H7 (cell line): ENCODE results near the gene PDK2. TPM values are rescaled to one million over a fixed set of nuclear protein-coding genes. Genes with fewer than 3 reads are reported as not detected.

Source experiments
- DNase-seq: peaks from one replicate; pipeline ENCODE4 v3.0.0; 2012
- H3K27me3 ChIP-seq: 2 replicates; pipeline ENCODE4 v1.6.0; 2011; ENCODE audit warnings: mild to moderate bottlenecking, low read length; ENCODE audit not compliant: control insufficient read depth, insufficient read depth
- H3K36me3 ChIP-seq: replicated peaks from 2 replicates; pipeline ENCODE4 v1.5.1; 2011; ENCODE audit warnings: low read length; ENCODE audit not compliant: control insufficient read depth, insufficient read depth
- H3K4me3 ChIP-seq: 2 replicates; pipeline ENCODE4 v1.5.1; 2011; ENCODE audit warnings: low read depth, mild to moderate bottlenecking, control low read depth, low read length, moderate library complexity; ENCODE audit not compliant: insufficient read depth
- total RNA-seq: library from RNA; depleted of rRNA; stranded (reverse); fragments of >200 nt; shearing (Covaris generic); gene quantifications from 2 replicates; pipeline ENCODE4 v1.2.3, GENCODE V29; 2014

The PDK2 gene
- total RNA-seq, 1 experiment from 2014 or later = 14.2 TPM

DNA sequence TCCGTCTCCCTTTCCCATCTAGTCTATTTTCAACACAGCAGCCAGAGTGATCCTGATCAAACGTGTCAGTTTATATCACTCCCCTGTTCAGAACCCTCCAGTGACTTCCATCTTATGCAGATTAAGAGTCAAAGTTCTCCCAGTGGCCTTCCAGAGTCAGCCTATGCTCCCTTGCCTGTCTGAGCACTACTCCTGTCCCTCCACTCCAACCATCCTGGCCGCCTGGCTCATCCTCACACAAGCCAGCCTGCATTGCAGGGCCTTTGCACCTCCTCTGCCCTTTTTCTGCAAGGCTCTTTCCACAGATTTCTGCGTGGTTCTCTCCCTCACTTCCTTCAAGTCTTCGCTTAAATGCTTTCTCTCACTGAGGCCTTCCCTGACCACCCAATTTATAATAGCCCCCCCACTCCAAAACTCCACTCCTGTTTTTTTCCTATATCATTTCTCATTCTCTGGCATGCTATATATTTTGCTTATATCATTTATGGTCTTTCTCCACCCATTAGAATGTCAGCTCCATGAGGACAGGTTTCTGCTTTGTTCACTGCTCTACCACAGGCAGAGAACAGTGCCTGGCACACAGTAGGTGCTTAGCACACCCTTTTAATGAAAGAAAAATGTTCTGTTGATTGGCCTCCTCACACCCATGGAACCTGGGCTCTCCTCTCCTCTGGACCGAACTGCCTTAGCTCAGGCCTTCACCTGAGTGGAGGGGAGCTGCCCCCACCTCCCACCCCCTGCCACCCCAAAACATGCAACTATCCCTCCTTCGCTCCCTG, 25.5 kb downstream of the PDK2 start:
- no peak overlapping the region for H3K4me3 ChIP-seq
- peaks cover 20% of the 10 kb centered on the region for H3K27me3 ChIP-seq
- no peaks in the 10 kb centered on the region for H3K36me3 ChIP-seq
- DNase-seq = no peak

DNA sequence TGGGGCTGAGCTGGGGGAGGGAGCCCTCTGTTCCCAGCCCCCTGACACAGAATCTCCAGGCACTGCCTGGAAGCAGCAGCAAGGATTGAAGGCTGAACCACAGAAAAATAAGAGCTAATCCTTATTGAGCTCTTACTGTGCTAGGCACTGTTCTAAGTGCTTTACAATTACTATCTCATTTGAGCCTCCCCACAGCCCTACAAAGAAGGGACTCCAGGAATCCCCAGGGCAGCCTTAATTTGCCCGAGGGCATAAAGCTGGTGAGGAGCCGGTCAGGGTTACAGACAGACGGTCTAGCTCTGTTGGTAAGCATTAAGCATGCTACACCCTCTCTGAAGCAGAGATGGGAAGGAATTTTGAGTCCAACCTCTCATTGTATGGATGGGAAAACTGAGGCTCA, 27.8 kb downstream of the PDK2 start:
- no peak overlapping the region for H3K4me3 ChIP-seq
- DNase-seq = no peak
- no peaks in the 10 kb centered on the region for H3K36me3 ChIP-seq
- peaks cover 10% of the 10 kb centered on the region for H3K27me3 ChIP-seq

DNA sequence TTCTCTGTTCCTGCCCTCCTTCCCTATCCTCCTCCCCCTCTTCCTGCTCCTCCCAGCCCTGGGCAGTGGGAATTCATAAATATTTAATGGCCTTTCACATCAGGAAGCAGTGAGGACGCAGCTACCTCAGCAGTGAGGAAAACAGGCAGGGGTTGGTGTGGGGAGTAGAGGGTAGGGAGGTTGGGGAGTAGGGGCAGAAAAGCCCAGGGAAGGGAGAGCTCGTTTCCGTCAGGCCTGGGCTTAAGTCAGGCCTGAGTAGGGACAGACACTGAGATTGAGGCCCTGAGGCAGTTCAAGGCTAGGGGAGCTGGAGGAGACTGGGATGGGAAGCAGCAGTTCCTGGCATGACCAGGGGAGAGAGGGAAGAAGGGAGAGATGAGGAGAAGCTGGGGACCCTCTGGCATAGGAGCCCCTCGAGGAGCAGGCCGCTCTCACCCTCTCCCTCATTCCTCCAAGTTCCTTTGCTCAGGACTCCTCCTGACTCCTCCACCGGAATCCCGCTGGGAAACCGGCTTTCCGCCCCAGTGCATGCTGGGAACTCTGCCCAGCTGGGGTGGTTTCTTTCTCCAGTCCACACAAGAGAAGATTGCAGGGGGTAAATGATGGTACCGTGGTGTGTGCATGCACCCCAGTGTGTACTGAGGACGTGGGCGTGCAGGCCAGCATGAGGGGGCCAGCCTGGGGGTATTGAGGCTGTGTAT, 28.6 kb downstream of the PDK2 start:
- H3K36me3 ChIP-seq = no peaks in the 10 kb centered on the region
- peak; percentile 75 for DNase-seq

DNA sequence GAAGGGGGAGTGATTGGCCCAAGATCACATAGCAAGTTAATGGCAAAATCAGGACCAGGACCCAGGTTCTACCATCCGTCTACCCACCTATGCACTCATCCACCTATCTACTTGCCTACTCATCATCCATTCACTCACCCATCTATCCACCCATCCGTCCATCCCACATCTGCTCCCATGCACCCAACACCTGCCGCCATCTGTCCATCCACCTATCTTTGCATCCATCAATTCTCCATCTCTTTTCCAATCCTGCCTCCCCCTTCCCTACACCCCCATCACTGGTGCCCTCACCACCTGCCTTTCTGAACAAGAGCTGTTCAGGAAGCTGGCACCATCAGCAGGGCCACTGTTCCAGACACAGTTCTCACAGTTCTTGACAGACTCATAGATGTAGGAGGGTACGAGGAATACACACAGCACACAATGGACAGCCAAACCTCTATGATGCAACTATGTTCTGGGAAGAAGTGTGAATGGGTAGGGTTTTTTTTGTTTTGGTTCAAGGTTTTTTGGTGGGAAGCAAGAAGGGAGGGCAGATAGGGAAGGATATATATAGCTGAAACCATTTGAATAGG, 30.4 kb downstream of the PDK2 start:
- H3K4me3 ChIP-seq = no peak overlapping the region
- no peaks in the 10 kb centered on the region for H3K36me3 ChIP-seq
- peaks cover 2% of the 10 kb centered on the region; the same call in 1 of the 2 replicates for H3K27me3 ChIP-seq
- no peak for DNase-seq

More for the DNA sequence above, 28.6 kb downstream of the PDK2 start:
- Histone ChIP-seq H3K4me3 (no peak overlapping the region), H3K27me3 (peaks cover 7% of the 10 kb centered on the region)

DNA sequence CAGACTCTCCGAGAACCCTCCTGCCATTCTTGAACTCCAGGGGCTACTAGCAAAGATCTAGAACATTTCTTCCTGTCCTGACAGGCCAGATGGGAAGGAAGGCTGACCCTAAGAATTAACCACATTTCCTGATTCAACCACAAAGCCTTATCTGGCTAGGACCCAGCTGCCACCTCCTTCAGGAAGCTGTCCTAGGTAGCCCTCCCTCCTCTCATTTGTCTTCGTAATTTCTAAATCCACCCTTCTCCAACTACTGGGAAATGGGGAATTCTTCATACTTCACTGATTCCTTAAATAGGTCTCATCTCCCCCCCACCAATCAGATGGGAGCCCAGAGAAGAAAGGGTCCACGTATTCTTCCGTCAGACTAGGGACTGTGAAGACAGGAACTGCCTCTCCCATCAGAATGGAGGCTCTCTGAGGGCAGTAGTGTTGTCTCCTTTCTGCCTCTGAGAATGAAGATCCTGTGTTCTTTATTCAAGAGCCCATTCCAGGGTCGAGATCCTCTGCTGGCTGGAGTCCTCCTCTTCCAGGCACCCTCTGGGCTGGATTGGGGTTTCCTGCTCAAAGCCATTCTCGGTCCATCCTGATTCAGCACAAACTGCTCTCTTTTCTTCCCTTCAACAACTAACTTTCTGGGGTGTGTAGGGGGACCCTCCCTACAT, 32.7 kb downstream of the PDK2 start:
- H3K4me3 ChIP-seq = no peak overlapping the region; the same call in 1 of the 2 replicates
- peaks cover 2% of the 10 kb centered on the region; the same call in 1 of the 2 replicates for H3K27me3 ChIP-seq
- DNase-seq = peak; percentile 52
- H3K36me3 ChIP-seq = no peaks in the 10 kb centered on the region

DNA sequence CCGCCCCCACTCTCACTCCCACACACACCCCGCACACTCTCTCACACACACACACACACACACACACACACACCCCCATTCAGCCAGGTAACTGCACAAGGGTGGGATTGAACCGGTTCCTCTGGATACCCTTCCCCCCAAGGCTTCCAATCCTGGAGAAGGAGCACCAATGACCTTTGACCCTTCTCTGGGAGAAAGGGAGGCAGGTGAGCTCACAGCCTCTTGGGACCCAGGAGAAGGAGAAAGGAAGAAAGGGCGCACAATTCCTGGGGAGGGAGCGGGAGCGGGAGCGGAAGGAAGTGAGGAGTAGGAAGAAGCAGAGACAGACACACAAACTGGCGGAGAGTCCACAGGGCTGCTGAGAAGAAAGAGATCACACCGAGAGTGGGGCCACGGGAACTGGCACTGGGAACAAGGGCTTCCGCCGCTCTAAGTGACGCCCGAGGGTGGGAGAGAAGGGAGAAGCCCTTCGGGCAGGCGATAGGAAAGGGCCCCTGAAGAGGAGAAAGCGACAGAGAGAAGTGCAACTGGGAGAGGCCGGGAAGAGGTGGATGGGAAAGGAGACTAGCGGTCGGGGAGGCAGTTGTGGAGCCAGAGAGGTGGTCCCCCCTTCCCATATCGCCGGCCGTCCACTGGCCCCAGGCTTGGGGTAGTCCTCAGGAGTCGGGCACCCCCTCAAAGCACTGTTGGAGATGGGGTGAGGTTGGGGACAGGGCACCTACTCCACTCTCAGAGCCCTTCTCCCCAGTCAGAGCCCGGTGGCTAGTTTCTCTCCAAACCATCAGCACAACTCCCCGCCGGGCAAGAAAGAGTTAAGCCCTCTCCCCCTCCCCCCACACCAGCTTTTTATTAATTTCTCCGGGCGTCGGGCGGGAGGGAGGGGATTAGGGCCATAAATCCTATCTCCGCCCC, 33.5 kb downstream of the PDK2 start:
- H3K36me3 ChIP-seq = no peaks in the 10 kb centered on the region
- peaks cover 2% of the 10 kb centered on the region; the same call in 1 of the 2 replicates for H3K27me3 ChIP-seq
- DNase-seq = peak; percentile 83
- H3K4me3 ChIP-seq = peak overlapping the region; percentile 71

DNA sequence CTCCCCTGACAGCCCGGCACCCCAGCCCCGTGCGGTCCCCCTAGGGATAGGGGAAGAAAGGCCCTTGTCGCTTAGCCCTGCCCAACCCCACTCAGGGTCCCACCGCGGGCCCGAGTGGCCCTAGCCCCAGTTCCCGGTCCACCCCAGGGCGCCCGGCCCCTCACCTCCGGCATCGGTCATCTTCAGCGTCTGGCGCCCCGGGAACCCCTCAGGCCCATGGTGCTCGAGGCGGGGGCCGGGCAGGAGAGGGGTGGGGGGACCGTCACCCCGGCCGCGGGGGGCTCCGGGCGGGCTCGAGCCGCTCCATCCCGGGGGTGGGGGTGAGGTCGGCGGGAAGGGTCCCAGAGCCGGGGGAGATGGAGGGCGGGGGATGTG, 34.2 kb downstream of the PDK2 start:
- peak; percentile 93 for DNase-seq

DNA sequence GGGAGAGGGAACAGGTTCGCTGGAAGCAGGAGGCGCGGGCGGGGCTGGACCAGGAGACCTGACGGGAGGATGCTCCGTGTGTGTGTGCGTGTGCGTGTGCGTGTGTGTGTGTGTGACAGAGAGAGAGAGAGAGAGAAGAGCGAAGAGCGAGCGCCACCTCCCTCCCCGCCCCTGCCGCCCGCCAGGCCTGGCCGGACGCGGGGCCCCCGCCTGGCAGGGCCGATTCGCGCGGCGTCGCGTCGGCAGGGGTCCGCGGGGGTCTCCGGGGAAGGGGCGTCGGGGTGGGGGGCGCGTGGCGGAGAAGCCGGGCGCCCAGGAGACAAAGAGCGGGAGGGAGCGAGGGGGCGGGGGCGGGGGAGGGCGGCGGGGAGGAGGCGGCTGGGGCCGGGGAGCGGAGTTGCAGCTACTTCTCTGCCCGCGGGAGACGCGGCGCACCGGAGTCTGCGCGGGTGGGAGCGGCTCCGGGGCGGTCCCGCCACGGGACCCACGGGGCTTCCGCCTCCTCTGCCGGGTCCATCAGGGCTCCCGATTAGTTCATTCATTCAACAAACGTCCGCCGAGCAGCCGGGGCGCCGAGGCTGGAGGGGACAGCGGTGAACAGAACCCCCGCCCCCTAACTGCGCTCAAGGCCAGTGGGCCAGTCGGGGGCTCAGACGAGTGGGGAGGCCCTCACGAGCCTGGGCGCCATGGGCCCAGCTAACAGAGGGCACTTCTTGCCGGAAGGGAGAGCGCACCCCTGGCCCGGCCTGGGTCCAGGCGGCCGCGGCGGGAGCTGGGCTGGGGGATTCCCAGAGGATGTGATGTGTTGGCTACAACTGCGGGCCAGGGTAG, 34.8 kb downstream of the PDK2 start, which contains the start of gene SAMD14:
Gene SAMD14 (minus strand): TSS at position 433 of the 831 bp plus-strand sequence. CDS start 5,201 bp downstream, outside the sequence.
- H3K27me3 ChIP-seq = peaks cover 2% of the 10 kb centered on the region; the same call in 1 of the 2 replicates
- H3K4me3 ChIP-seq = peak within 1 kb of the TSS; percentile 71
- no peaks in the 10 kb centered on the region for H3K36me3 ChIP-seq
- peak; percentile 92 for DNase-seq

More for the DNA sequence above, 34.2 kb downstream of the PDK2 start:
- Histone ChIP-seq H3K36me3 (no peaks in the 10 kb centered on the region), H3K4me3 (peak overlapping the region; percentile 71), H3K27me3 (peaks cover 2% of the 10 kb centered on the region; the same call in 1 of the 2 replicates)

DNA sequence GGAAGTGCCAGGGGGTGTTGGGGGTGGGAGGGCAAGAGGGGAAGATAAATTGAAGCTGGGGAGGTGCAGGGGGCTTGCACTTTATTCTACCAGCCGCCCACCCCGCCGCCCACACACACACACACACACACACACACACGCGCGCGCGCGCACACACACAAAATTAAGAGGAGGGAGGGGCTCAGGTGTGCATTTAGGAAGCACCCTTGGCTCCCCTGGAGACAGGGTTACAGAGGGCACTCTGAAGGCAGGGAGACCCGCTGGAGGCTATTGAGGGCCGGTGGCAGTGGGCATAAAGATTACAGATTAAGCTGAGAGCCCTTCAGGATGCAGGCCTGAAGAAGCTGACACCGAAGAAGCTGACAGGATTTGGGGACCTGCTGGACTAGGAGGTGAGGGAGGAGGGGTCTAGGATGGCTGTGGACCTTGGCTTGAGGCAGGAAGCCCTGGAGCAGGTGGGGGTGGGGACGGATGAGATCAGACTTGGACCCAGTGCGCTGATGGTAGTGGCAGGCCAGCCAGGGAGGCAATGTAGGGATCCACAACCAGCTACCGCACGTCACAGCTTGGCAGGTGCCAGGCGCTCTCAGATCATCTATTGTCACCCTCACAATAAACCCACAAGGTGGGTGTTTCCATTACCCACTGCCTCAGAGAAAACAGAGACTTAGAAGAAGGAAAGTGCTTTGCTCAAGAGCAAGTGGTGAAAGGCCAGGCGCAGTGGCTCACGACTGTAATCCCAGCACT, 35.6 kb downstream of the PDK2 start:
- peak; percentile 86 for DNase-seq
- Histone ChIP-seq H3K27me3 (peaks cover 2% of the 10 kb centered on the region; the same call in 1 of the 2 replicates), H3K36me3 (no peaks in the 10 kb centered on the region), H3K4me3 (peak overlapping the region; percentile 71)

DNA sequence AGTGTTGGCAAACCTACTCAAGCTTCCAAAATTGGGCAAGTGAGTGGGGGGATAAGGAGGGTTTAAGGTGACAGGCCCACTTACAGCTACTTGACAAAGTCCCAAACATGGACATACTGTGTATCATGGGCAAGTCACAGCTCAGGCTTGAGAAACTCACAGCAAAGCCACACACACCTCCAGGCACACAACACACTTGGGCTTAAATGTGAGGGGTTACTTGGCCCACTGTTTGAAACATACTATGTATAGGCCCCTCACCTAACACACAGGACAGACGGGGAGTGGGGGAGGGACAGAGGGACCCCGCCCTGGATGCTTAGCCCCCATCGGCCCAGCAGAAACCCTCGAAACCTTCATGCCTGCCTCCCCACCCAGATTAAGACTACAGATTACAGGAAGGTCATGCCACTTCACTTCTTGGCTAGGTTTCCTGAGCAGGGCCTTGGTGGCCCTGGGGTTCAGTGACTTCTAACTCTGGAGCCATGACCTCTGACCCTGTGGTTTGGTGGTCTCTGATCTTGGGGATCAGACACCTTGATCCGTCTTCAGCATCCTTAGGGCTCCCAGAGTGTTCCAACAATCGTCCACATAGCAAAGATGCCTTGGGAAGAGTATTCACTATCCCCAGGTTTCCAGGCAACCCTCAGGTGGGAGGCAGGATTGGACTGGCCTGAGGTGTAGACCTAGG, 37.1 kb downstream of the PDK2 start:
- DNase-seq = peak; percentile 45
- H3K4me3 ChIP-seq = no peak overlapping the region
- peaks cover 2% of the 10 kb centered on the region; the same call in 1 of the 2 replicates for H3K27me3 ChIP-seq
- no peaks in the 10 kb centered on the region for H3K36me3 ChIP-seq

DNA sequence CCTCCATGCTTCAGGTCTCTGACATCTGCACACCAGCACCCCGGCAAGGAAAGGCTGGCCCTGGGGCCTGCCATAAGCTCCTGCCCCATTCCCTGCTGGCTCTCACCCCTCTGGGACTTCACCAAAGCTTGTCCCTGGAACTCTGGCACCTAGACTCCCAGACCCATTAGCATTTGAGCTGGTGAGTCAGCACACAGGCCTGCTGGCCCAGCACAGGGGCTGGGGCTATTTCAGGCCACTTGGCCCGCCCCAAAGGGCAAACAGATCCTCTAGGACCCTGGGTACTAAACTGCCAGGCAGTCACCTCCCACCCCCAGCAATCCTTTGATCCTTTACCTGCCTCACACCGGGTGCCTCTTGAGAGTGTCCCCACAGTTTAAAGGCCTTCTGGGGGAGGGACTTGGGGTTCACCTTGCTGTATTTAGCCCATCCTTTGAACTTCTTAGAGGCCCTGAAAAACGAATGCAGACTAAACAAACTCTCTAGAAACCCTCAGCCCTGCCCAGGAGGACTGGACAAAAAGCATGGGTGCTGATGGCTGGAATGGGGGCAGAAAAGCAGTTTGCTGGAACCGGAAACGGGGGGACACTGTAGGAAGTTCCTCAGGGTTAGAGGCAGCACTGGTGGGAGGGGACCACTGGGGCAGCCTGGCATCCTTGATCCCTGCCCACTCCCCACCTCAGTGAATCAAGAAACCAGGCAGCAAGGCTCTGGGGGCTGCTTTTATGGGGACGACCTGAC, 38.0 kb downstream of the PDK2 start:
- H3K4me3 ChIP-seq = no peak overlapping the region
- H3K36me3 ChIP-seq = no peaks in the 10 kb centered on the region; the same call in 1 of the 2 replicates
- H3K27me3 ChIP-seq = peaks cover 2% of the 10 kb centered on the region; the same call in 1 of the 2 replicates
- DNase-seq = peak; percentile 83
